GM10266 (cell line): ENCODE data around the gene PTGES2.

Source experiments
- DNase-seq: peaks from one replicate; pipeline ENCODE4 v3.0.0; 2012; ENCODE audit errors: extremely low spot score
- CTCF ChIP-seq: IDR thresholded peaks from 2 replicates; pipeline ENCODE4 v1.5.1; 2012; ENCODE audit warnings: mild to moderate bottlenecking, low read depth; ENCODE audit not compliant: control insufficient read depth, insufficient read depth; ENCODE audit errors: missing control alignments

PTGES2 gene

GRCh38 chr9:128127568-128127989 lies at the start of gene PTGES2:
TSS of gene PTGES2 (minus strand) at chr9:128127729. CDS start at chr9:128127717, 12 bp downstream.
- no peak for TF ChIP-seq CTCF
- peak; percentile 82 for DNase-seq

GRCh38 chr9:128175726-128176125 lies 48.2 kb upstream of the PTGES2 start:
- TF ChIP-seq CTCF, result no peak
- no peak for DNase-seq

GRCh38 chr9:128175102-128175563 lies 47.6 kb upstream of the PTGES2 start:
- no peak for DNase-seq

DNA sequence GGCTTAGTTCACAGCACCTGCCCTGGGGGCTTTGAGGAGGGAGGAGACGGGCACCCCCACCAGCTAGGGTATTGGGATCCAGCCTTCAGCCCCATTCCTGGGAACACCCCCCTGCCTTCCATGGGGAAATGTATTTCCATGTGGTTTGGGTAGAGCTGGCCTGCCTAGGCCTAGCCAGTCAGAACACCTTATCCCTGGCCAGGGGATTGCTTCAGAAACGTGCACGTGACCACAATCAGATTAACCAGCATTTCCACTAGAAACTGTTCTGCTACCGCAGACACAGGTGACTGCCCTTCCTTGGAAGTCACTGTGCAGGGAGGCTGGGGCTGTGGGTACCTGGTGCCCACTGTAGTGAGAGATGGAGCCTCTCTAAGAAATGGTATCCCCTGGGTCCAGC lies 46.5 kb upstream of the PTGES2 start:
- no peak for TF ChIP-seq CTCF
- no peak for DNase-seq

More at GRCh38 chr9:128175102-128175563, 47.6 kb upstream of the PTGES2 start:
- TF ChIP-seq CTCF, result no peak

GRCh38 chr9:128169925-128170324 lies 42.4 kb upstream of the PTGES2 start:
- DNase-seq, result no peak
- TF ChIP-seq CTCF, result no peak

DNA sequence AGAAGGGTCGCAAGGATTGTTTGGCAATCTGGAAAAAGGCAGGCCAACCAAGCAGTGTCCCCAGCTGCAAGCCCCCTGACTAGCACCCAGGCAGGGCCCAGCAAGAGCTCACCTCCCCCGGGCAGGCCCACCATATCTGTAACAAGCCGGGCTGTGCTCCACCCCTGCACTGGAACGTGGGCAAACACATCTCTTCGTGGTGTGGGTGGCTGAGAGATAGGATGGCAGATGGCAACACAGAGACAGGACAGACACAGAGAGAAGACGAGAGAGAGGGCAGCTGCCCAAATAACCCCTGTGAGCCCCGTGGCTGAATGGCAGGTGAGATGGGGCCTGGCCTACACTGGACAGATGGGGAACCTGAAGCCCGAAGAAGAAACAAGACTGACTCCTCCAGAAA lies 42.0 kb upstream of the PTGES2 start:
- TF ChIP-seq CTCF, result no peak
- DNase-seq, result no peak

GRCh38 chr9:128168731-128169308 lies 41.3 kb upstream of the PTGES2 start:
- DNase-seq, result no peak
- no peak for TF ChIP-seq CTCF
